HEK293 (cell line): Measurements from ENCODE around the gene PACRGL.

Experiments
- BCL11A ChIP-seq: fragments of 450-650 bp; formaldehyde crosslinking; IDR thresholded peaks from 2 replicates; pipeline ENCODE4 v1.5.1; 2016; ENCODE audit warnings: low read depth, missing biosample characterization, missing genetic modification characterization
- SETDB1 ChIP-seq: IDR thresholded peaks from one replicate; pipeline ENCODE4 v1.6.1; 2017; ENCODE audit warnings: mild to moderate bottlenecking, low read length, moderate library complexity, mixed read lengths; ENCODE audit not compliant: insufficient read length
- ZBTB7A ChIP-seq: fragments of 450-650 bp; formaldehyde crosslinking; IDR thresholded peaks from 2 replicates; pipeline ENCODE4 v1.5.1; 2016; ENCODE audit warnings: low read depth, missing biosample characterization, missing genetic modification characterization
- ZNF155 ChIP-seq: fragments of 450-650 bp; formaldehyde crosslinking; IDR thresholded peaks from 2 replicates; pipeline ENCODE4 v1.5.1; 2016; ENCODE audit warnings: missing biosample characterization, missing genetic modification characterization
- ZNF19 ChIP-seq: fragments of 450-650 bp; formaldehyde crosslinking; IDR thresholded peaks from 2 replicates; pipeline ENCODE4; 2016; ENCODE audit warnings: missing biosample characterization, missing genetic modification characterization, low read depth
- ZNF24 ChIP-seq: fragments of 450-650 bp; formaldehyde crosslinking; IDR thresholded peaks from 2 replicates; pipeline ENCODE4 v1.5.1; 2016; ENCODE audit warnings: missing biosample characterization, missing genetic modification characterization
- ZNF350 ChIP-seq: fragments of 450-650 bp; formaldehyde crosslinking; IDR thresholded peaks from 2 replicates; pipeline ENCODE4 v1.5.0; 2017; ENCODE audit warnings: missing biosample characterization, mild to moderate bottlenecking, missing genetic modification characterization
- ZNF530 ChIP-seq: fragments of 450-650 bp; formaldehyde crosslinking; IDR thresholded peaks from 2 replicates; pipeline ENCODE4 v1.5.1; 2016; ENCODE audit warnings: low read depth, missing biosample characterization, missing genetic modification characterization
- ZNF677 ChIP-seq: fragments of 450-650 bp; IDR thresholded peaks from 2 replicates; pipeline ENCODE4 v1.5.0; 2018; ENCODE audit warnings: missing biosample characterization, mild to moderate bottlenecking, missing genetic modification characterization, moderate library complexity
- TF ChIP-seq, protein P1 (sequence below): fragments of 450-650 bp; formaldehyde crosslinking; IDR thresholded peaks from 2 replicates; pipeline ENCODE4 v1.5.1; 2016; ENCODE audit warnings: missing biosample characterization, missing genetic modification characterization
- TF ChIP-seq, protein P2 (sequence below): fragments of 450-650 bp; formaldehyde crosslinking; IDR thresholded peaks from 2 replicates; pipeline ENCODE4 v1.5.1; 2016; ENCODE audit warnings: missing biosample characterization, missing genetic modification characterization

DNA sequence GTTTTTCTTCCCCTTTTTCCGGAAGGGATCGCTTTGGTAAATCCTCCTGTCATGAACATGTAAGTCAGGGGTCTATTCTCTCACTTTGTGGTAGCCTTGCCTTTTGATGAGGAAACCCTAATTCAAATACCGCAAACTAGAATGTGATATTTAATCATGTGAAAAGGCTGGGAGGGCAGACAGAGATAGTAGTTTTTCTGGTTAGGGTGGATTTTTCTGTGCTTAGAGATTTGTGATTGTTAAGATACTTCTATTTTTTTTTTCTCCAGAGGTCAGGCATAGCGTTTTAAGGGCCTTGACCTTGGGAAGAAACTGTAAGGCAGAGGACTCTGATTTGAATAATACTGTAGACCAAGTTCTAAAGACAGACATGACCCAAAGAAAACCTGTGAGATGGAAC is 41.8 kb upstream of the PACRGL start:
- no peak for TF ChIP-seq BCL11A (tag by site-specific recombination)
- TF ChIP-seq, protein P1, sequence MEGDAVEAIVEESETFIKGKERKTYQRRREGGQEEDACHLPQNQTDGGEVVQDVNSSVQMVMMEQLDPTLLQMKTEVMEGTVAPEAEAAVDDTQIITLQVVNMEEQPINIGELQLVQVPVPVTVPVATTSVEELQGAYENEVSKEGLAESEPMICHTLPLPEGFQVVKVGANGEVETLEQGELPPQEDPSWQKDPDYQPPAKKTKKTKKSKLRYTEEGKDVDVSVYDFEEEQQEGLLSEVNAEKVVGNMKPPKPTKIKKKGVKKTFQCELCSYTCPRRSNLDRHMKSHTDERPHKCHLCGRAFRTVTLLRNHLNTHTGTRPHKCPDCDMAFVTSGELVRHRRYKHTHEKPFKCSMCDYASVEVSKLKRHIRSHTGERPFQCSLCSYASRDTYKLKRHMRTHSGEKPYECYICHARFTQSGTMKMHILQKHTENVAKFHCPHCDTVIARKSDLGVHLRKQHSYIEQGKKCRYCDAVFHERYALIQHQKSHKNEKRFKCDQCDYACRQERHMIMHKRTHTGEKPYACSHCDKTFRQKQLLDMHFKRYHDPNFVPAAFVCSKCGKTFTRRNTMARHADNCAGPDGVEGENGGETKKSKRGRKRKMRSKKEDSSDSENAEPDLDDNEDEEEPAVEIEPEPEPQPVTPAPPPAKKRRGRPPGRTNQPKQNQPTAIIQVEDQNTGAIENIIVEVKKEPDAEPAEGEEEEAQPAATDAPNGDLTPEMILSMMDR (tag by site-specific recombination) = no peak
- no peak for TF ChIP-seq ZNF350 (tag by site-specific recombination)
- TF ChIP-seq ZNF530 = no peak
- TF ChIP-seq ZNF155 = no peak
- TF ChIP-seq, protein P2, sequence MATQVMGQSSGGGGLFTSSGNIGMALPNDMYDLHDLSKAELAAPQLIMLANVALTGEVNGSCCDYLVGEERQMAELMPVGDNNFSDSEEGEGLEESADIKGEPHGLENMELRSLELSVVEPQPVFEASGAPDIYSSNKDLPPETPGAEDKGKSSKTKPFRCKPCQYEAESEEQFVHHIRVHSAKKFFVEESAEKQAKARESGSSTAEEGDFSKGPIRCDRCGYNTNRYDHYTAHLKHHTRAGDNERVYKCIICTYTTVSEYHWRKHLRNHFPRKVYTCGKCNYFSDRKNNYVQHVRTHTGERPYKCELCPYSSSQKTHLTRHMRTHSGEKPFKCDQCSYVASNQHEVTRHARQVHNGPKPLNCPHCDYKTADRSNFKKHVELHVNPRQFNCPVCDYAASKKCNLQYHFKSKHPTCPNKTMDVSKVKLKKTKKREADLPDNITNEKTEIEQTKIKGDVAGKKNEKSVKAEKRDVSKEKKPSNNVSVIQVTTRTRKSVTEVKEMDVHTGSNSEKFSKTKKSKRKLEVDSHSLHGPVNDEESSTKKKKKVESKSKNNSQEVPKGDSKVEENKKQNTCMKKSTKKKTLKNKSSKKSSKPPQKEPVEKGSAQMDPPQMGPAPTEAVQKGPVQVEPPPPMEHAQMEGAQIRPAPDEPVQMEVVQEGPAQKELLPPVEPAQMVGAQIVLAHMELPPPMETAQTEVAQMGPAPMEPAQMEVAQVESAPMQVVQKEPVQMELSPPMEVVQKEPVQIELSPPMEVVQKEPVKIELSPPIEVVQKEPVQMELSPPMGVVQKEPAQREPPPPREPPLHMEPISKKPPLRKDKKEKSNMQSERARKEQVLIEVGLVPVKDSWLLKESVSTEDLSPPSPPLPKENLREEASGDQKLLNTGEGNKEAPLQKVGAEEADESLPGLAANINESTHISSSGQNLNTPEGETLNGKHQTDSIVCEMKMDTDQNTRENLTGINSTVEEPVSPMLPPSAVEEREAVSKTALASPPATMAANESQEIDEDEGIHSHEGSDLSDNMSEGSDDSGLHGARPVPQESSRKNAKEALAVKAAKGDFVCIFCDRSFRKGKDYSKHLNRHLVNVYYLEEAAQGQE (tag by site-specific recombination) = no peak
- no peak for TF ChIP-seq ZNF19 (tag by site-specific recombination)
- no peak for TF ChIP-seq ZNF24 (tag by site-specific recombination)
- TF ChIP-seq ZBTB7A (tag by site-specific recombination) = no peak
- TF ChIP-seq SETDB1 = no peak
- TF ChIP-seq ZNF677 = no peak
